NCI-H2081 (cell line): ENCODE measurements around the gene RPF1.
"Not testable (repeated sequence)": the region's sequence is repeated elsewhere in the genome, so short reads cannot be mapped to it uniquely, and the experiment has no call there.

ENCODE experiments used
- DNase-seq, 2 experiments: peaks; one replicate each; lab custom pipeline; 2025; lab: John Stamatoyannopoulos, UW

Gene RPF1

DNA sequence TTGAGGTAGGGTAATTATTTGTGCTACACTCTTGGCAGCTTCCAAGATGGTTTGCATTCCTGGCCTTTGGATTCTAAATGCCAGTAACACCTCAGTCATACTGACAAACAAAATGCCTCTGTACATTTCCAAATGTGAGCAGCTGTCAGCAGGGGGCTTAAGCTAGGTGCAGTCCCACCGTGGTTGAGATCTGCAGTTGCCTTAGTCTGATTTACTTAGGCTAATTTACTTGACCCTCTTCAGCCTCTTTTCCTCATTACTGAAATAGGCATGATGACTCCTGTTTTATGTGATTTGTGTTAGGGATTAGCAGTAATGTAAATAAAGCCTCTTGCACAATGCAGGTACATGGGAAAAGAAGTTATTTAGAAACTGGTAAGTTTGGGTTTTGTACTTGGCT, 13.7 kb downstream of the RPF1 start:
- DNase-seq = no peak

DNA sequence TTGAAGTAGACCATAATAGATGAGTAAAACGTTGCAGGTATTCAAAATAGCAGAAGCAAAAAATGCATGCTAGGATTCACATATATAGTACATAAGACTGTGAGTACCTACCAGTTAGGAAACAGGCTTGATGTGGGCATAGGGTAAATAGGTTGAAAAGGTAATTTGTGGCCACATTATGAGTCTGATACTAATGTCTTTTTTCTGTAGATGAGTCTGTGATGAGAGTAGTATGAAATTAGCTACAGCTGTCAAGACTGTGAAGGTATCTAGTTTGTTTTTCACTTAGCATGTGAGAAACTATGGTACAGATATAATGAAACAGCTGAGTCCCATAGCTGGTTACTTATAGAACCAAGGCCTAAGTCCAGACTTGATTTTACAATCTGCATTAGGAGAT, 14.7 kb downstream of the RPF1 start:
- no peak for DNase-seq

DNA sequence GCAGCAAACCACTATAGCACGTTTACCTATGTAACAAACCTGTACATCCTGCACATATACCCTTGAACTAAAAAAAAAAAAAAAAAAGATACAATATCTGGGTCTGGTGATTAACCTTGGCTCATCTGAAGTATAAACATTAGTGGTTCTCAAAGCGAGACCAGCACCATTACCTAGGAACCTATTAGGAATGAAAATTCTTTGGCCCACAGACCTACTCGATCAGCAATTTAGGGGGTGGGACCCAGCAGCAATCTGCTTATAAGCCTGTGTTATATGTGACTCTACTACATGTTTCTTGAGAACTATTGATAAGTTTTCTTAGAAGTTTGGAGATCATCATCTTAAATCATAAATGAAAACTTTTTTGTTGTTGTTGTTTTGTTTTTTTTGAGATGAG, 17.4 kb downstream of the RPF1 start:
- DNase-seq = no peak

DNA sequence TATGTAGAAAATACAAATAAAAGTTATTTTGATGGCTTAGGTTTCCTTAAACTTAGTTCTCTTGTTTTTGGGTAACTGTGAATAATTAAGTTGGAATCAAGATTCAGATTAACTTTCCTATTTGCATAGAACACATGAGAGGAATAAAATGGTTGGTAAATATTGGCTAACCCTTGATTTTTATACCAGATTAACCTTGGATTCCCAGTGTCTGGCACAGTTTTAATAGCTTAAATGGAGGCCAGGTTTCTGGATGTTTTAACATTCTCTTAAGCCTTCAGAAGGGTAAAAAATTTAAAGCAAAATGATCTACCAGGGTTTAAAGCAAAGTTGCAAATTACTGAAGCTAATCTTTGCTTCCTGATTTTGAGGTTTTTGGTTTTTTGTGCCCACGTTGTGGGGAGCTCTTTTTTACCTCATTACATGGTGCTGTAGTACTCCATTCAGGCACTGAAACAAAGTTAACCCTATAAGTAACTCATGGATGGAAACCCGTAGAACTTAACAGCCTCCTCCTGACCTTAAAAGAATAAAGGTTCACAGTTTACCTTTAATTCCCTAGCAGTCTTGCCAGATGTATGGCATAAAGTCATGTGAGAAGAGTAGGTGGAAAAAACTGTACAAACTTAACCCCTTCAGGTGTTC, 18.7 kb downstream of the RPF1 start:
- DNase-seq = no peak

DNA sequence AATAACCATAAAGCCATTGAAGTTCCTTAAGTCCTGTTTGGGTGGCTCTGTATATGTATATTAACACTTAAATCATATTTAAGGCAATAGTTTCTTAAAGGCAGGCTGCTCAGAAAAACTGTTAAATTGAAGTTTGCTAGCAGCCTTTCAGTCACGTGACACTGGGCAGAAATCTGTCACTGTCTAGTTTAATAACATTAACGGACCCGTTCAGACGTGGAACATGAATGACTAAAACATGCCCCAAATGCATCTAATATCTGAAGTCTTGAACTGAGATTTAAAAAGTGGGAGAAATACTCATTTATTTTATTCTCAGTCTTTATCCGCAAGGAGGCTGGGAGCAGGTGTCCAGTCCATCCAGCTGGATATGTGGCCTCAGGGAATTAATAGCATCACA, 23.9 kb downstream of the RPF1 start:
- DNase-seq = no peak

DNA sequence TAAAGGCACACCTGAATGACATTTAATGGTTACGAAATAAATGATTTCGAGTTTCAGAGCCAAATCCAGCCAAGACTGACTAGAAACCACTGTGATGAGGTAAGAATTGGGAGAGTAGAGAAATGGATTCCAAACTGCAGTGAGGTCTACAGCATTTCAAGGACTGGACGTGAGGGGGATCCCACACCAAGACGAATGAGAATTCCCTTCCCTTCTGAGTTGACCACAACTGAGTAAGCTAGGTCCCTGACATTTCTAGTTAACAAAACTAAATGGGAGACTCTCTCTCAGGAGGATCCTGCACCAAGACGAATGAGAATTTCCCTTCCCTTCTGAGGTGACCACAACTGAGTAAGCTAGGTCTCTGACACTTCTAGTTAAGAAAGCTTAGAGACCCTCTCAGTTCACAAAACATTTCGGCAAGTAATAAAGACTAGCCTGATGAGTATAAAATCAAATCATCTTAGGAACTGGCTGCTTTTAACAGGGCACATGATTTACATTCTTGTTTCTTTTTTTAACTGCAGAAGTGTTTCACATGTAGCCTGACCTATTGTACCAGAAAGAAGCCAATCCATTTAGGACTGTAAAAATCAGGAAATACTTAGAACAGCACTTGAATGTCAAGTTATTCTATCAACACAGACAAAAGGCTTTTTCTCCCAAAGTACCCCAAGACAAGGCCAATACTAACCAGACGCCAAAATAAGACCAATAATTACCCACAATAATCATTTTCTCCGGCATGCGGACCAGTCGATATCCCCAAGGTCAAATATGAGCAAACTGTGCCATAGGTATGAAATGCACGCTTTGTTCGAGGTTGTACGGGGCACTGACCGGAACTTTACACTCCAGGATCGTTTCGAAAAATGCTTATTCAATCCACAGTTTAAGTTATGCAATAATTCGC, 25.8 kb downstream of the RPF1 start:
- DNase-seq = peak in 1 of 2 experiments; percentile 42

DNA sequence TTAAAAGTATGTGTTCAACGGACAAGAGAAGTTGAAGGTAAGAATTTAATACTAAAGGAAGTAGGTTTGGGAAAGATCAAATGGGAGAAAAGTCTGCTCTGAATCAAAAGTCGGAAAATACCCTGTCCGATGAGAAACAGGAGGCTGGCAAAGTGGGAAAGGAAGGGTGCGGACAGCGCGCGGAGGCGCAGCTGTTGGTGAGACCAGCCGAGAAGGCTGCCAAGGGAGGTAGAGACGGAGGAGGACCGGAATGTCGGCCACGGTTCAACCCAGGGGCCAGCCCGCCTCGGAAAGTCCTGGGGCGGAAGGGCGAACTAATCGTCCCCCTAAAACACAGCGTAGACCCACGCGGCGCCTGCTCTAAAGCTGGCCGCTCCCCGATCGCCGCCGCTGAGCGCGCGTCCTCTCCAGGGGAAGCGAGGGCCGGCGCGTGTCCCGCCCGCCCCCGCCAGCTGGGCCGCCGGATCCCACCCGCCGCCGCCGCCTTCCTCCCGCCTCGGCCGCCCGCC, 26.5 kb downstream of the RPF1 start:
- DNase-seq = peak; percentile 72 to 80

DNA sequence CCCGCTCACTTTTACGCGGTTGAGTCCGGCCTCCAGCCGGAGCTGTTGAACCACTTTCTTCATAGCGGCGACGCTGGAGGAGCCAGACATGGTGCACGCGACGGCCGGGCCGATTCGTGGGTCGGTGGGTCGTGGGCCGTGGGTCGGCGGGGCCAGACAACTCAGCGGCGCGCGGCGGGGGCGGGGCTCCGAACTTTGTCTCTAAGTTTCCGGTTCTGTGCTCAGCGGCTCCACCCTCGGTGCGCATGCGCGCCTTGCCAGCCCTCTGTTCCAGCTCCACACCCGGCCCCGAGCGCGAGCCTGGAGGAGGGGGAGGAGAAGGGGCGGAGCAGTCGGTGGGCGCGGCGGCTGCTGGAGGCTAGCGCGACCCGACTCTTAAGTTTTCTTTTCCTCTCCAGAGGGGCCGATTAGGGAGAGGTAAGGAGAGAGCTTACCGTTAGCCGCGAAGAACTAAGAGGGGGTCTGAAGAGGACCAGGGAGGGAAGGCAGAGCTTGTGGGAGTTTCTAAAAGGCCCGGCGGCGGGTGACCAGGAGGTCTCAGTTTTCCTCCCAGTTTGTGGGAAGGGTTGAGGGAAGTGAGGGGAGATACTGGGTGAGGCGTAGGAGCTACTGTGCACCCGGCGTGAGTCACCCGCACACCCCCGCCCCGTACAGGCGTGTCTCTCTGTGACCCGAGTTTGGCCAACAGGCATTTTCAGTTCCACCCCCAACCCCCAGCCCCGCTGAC, 27.1 kb downstream of the RPF1 start, which contains the start of the genes GNG5 and SPATA1:
Gene GNG5 (minus strand): TSS at position 580 of the 727 bp plus-strand sequence. CDS start 490 bp downstream, at position 90.
Gene SPATA1 (plus strand): TSS at position 385 of the 727 bp plus-strand sequence. CDS start 9,974 bp downstream, outside the sequence.
- DNase-seq = peak; percentile 96

DNA sequence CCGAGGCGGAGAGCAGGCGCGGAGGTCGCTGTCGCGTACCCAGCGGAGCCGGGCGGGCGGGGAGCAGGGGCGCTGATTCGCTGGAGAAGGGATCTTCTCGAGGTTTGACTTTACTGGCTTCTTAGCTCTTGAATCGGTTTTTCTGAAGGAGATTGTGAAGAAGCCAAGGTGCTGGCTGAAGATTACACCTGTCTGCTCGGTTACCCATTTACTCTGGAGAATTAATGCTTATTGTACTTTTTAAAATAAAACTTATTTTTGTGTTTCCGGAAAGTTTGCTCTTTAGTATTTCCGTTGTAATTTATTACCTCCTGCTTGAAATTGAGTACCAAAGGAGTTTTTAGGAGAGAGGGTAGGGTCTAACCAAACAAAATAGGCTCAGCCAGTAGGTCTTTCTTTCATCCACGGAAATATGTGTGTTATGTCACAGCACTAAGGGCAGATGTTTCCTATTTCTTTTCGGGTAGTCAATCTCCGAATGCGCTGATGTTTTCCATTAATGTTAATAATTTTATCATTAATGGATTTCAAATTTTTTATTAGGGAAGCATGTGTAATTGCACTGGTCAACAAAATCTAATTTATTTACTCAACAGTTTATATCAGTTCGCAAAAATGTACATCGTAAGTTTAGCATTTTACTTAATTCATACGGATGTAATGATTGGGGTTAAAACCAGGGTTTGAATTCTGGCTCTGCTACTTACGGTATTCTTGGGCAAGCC, 27.8 kb downstream of the RPF1 start:
- DNase-seq = no peak

DNA sequence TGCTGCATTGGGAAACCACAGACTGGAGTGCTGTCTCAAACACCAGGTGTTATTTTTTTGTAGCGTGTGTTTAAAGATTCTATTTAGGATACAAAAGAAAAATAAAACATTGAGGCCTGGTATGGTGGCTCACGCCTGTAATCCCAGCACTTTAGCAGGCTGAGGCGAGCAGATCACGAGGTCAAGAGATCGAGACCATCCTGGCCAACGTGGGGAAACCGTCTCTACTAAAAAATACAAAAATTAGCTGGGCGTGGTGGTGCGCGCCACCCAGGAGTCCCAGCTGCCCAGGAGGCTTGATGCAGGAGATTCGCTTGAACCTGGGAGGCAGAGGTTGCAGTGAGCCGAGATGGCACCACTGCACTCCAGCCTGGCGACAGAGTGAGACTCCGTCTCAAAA, 28.8 kb downstream of the RPF1 start:
- DNase-seq = not testable (repeated sequence)

DNA sequence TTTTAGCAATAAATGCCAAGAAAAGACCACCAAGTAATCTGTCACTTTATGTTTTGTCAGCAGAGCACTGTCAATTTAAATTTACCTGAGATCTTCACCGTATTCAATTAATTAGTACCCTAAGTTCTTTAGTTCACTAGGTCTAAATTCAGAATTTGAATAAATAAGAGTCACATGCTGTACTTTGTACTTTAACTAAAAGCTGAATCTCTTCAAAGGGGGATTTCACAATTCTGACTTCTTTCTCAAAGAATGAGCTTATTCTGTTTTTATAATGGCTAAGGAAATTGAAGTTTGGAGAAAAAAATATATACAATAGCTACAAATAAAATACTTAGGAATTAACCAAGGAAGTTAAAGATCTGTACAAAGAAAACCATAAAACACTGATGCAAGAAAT, 29.4 kb downstream of the RPF1 start:
- no peak for DNase-seq

DNA sequence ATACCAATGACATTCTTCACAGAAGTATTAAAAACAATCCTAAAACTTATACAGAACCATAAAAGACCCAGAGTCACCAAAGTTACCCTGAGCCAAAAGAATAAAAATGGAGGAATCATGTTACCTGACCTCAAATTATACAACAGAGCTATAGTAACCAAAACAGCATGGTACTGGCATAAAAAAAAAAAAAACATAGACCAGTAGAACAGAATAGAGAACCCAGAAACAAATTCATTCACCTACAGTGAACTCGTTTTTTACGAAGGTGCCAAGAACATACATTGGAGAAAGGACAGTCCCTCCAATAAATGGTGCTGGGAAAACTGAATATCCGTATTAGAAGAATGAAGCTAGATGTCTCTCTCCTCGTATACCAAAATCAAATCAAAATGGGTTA, 30.0 kb downstream of the RPF1 start:
- no peak for DNase-seq

DNA sequence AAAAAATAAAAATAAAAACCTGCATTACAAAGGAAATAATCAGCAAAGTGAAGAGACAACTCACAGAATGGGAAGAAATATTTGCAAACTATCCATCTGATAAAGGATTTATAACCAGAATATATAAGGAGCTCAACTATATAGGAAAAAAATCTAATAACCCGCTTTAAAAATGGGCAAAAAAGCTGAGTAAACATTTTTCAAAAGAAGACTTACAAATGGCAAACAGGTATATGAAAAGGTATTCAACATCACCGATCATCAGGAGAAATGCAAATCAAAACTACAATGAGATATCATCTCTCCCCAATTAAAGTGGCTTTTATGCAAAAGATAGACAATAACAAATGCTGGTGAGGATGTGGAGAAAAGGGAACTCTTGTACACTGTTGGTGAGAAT, 31.1 kb downstream of the RPF1 start:
- no peak for DNase-seq

DNA sequence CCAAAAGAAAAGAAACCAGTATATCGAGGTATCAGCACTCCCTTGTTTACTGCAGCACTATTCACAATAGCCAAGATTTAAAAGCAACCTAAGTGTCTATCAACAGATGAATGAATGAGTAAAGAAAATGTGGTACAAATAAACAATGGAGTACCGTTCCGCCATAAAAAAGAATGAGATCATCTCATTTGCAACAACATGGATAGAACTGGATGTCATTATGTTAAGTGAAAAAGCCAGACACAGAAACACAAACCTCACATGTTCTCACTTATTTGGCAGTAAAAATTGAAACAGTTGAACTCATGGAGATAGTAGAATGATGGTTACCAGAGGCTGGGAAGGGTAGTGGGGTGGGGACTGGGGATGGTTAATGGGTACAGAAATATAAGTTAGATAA, 31.6 kb downstream of the RPF1 start:
- no peak for DNase-seq

DNA sequence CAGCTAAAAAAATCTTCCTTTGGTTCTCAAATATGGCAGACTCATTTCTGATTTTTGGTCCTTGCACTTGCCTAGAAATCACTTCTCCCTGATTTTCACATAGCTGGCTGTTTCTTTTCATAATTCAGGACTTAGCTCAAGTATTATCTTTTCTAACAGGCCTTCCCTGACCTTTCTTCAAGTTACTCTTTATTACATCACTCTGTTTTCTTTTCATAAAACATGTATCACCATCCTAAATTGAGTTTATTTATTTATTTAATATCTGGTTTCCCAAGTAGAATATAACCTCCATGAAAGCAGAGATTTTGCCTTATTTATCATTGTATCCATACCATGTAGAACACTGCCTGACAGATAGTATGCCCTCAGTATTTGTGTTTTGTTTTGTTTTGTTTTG, 45.5 kb downstream of the RPF1 start:
- no peak for DNase-seq

DNA sequence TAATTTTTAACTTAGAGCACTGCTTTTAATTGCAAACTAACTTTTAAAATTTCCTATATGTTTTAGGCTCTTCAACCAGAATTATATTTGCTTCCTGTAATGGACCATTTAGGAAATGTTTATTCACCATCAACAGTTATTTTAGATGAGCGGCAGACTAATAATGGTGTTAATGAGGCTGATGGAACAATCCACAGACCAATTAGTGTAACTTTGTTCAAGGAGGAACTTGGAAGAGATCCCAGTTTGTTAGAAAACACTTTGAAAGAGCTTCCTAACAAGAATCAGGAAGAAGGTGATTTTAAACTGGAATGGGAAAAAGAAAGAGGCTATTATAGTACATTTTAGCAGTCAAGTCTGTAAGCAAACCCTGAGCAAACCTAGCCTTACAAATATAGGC, 46.7 kb downstream of the RPF1 start:
- peak in 1 of 2 experiments; percentile 64 for DNase-seq

DNA sequence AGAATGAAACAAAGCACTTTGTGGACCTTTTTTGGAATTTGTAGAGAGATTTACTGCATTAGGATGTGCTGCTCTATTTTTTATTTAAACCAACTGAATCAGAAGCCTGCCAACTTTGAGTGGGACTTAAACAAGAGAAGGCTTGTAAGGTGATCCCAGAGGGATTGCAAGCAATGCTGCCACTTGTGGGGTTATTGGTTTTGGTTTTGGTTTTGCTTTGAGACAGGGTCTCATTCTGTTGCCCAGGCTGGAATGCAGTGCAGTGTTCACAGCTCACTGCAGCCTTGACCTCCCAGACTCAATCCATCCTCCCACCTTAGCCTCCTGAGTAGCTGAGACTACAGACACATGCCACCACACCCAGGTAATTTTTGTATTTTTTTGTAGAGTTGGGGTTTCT, 59.5 kb downstream of the RPF1 start:
- no peak for DNase-seq

DNA sequence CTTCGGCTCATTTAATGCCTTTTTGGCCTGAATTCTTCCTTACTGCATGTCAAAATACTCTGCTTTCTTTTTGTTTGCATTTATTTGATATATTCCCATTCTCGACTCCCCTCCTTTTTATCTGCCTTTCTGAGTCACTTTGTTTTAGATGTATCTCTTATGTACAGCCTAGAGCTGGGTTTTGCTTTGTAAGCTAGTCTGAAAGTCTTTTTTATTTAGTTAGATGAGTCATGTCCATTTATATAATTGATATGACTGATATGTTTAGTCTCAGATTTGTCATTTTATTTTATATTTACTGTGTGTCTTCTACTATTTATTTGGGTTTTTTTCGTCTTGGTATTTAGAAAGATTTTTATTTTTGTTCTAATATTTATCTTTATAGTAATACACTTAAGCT, 60.9 kb downstream of the RPF1 start:
- DNase-seq = no peak

DNA sequence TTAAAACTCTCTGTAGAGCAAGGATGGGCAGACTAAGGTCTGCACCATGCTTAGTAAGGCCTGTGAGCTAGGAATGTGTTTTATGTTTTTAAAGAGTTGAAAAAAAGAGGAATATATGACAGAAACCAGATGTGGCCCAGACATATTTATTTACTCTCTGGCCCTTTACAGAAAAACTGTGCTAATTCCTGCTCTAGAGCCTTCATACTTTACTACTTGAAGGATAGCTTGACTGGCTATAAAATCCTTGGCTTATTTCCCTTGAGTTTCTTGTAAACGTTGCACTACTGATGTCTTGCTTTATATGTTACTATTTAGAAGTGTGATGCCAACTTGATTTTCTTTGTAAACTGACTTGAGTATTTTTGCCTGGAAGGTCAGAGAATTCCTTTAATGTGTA, 61.7 kb downstream of the RPF1 start:
- DNase-seq = no peak

DNA sequence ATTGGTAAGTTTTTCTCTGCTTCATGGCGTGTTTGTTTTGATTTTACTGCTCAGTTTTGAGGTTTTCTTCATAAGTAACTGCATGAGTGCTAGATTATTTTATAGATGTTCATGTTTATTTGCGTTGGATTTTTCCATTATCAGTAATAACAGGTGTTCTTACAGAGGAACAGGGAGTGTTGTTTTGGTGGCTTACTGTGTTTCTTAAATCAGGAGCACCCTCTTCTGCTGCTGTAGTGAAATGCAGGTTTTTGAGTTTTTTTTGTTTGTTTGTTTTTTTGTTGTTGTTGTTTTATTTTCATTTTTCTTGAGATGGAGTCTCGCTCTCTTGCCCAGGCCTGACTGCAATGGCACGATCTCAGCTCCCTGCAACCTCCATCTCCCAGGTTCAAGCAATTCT, 62.6 kb downstream of the RPF1 start:
- peak in 1 of 2 experiments; percentile 12 for DNase-seq
